Tibial nerve (tissue), 4 donors: ENCODE results near the gene BCL2L15. TPM values are rescaled to one million over a fixed set of nuclear protein-coding genes. Genes with fewer than 3 reads are reported as not detected.

Source experiments
- DNase-seq, 2 donors: peaks; one replicate each; pipeline ENCODE4 v3.0.0-alpha.2; 2019; ENCODE audit warnings: low spot score in 2 of 2
- H3K27ac ChIP-seq, 4 donors: fragments of 200-600 bp; sonication (generic) in 3 of 4; one replicate each; pipeline ENCODE4 v1.5.1; 2017 to 2019; ENCODE audit warnings: mild to moderate bottlenecking in 1 of 4
- H3K27me3 ChIP-seq, 2 donors: fragments of 200-600 bp; sonication (generic) in 1 of 2; one replicate each; pipeline versions ENCODE4 v1.5.1 to v1.6.0; 2017 to 2019
- H3K36me3 ChIP-seq, 3 donors: fragments of 200-600 bp; sonication (generic); one replicate each; pipeline ENCODE4 v1.5.1; 2018 to 2019
- H3K4me1 ChIP-seq, 4 donors: fragments of 200-600 bp; sonication (generic) in 3 of 4; one replicate each; pipeline ENCODE4 v1.5.1; 2017 to 2019
- H3K4me3 ChIP-seq, 4 donors: fragments of 200-600 bp; sonication (generic) in 3 of 4; one replicate each; pipeline ENCODE4 v1.5.1; 2017 to 2019; ENCODE audit warnings: mild to moderate bottlenecking in 1 of 4, moderate library complexity in 1 of 4
- H3K9me3 ChIP-seq, 4 donors: fragments of 200-600 bp; sonication (generic) in 3 of 4; one replicate each; pipeline ENCODE4 v1.5.1; 2017 to 2019
- EP300 ChIP-seq, 2 donors: sonication (generic); formaldehyde crosslinking; IDR thresholded peaks; one replicate each; pipeline ENCODE4 v1.6.1; 2017; ENCODE audit warnings: antibody characterized with exemption in 2 of 2, mild to moderate bottlenecking in 1 of 2
- POLR2A ChIP-seq, 2 donors: fragments of 450-650 bp; IDR thresholded peaks; one replicate each; pipeline ENCODE4 v1.6.1; 2017; ENCODE audit warnings: antibody characterized with exemption in 2 of 2, mild to moderate bottlenecking in 2 of 2, moderate library complexity in 2 of 2
- WGBS, 2 donors: methylation state at CpG; one replicate each; pipeline ENCODE4 v1.1.5; 2018; 5-methylcytosine and 5-hydroxymethylcytosine counted together
- total RNA-seq, 4 donors: library from RNA; depleted of rRNA; stranded (reverse); fragments of >200 nt; gene quantifications; one replicate each; pipeline ENCODE4 v1.1.0, GENCODE V29; 2016
- TF ChIP-seq, protein P1 (sequence below), 5 experiments: fragments of 200-600 bp in 3 of 5; fragments of 450-650 bp in 2 of 5; sonication (generic) in 3 of 5; IDR thresholded peaks; one replicate each; pipeline ENCODE4 v1.5.1; 2016 to 2019; ENCODE audit warnings: antibody characterized with exemption in 5 of 5, mild to moderate bottlenecking in 3 of 5, moderate library complexity in 2 of 5

BCL2L15 gene
- total RNA-seq, 4 donors from 2014 or later, result 0.22 to 0.63 (median 0.35) TPM

DNA sequence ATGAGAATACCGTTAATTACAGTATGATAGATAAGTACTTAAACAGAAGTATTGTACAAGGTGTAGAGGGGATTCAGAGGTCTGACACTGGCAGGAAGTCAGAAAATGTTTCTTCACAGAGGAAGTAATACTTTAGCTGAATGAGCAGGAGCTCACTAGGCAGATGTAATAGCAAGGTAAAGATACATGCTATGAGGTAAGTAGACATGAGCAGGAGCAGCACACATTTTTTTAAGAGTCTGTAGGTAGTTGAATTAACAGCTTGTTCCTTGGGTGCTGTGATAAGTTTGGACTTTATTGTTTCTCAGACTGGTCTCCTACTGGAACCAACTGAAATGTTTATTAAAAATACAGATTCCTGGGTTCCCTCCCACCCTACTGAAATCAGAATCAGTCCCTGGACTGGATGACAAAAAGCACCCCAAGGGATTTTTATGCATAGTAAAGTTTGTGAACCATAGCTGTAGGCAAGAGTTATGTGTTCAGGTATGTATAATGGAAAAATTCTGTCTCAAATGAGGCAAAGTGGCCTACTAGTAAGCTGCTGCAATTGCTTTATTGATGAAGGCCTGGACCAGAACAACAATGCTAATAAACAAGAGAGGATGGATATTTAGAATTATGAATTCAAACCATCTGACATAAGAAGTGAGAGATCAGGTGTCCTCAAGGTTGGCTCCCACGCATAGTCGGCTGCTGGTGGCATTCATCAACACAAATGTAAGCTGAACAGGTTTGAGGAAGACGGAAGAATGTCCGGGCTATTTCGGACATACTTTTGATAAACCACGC is 16.3 kb upstream of the BCL2L15 start:
- Histone ChIP-seq H3K36me3 (peaks cover 0 to 52% (median 0%) of the 10 kb centered on the region in 3 donors), H3K4me1 (peaks cover 0 to 35% (median 16%) of the 10 kb centered on the region in 4 donors), H3K27ac (peak overlapping the region; percentile 91 to 93 (median 92)), H3K9me3 (no peaks in the 10 kb centered on the region), H3K4me3 (peak overlapping the region; percentile 77 to 81 (median 78)), H3K27me3 (no peaks in the 10 kb centered on the region)
- DNase-seq, result no peak
- TF ChIP-seq, protein P1, sequence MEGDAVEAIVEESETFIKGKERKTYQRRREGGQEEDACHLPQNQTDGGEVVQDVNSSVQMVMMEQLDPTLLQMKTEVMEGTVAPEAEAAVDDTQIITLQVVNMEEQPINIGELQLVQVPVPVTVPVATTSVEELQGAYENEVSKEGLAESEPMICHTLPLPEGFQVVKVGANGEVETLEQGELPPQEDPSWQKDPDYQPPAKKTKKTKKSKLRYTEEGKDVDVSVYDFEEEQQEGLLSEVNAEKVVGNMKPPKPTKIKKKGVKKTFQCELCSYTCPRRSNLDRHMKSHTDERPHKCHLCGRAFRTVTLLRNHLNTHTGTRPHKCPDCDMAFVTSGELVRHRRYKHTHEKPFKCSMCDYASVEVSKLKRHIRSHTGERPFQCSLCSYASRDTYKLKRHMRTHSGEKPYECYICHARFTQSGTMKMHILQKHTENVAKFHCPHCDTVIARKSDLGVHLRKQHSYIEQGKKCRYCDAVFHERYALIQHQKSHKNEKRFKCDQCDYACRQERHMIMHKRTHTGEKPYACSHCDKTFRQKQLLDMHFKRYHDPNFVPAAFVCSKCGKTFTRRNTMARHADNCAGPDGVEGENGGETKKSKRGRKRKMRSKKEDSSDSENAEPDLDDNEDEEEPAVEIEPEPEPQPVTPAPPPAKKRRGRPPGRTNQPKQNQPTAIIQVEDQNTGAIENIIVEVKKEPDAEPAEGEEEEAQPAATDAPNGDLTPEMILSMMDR (IDR thresholded peaks at IDR 0.05), result no peak
- TF ChIP-seq EP300 (IDR thresholded peaks at IDR 0.05) (no peak), POLR2A (IDR thresholded peaks at IDR 0.05) (no peak)
- 25 to 26% methylated on average over 7 of the region's 7 CpGs for WGBS, 2 donors

DNA sequence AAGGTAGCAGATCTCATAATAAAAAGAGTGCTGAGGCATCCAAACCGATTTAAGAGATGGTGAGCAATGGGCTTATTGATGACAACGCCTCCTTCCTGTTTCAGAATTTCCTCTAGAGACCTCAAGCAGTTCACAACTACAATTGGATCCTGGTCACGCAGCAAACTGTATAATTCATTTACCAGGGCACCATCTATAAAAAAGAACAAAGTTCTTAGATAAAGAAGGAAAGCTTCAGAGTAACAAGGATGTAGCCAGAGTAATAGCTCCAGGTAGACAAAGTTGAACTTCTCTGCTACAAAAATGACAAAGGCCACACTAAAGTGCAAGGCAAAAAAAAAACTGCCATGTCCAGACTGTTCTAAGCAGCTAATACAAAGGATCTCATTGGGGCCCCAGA is 13.8 kb upstream of the BCL2L15 start:
- no peaks in the 10 kb centered on the region for H3K27me3 ChIP-seq
- 64 to 82% methylated on average over 3 of the region's 3 CpGs for WGBS, 2 donors

DNA sequence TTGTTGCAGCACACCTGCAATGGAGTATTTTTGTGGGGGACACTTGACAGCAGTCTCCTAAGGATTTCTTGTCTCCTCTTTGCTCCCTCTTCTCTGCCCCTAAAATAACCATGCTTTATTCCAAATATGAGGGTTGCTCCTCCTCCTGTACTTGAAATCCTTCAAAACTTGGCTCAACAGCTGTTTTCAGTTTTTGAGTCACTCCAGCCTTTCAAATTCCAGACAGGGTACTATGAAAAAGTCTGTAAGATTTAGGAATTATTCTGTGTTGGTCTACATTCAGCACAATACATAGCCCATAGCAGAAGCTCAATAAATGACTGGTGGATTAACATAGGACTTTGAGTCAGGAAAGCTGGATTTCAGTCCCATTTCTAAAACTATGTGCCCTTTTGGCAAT is 11.7 kb upstream of the BCL2L15 start:
- no peak for DNase-seq
- TF ChIP-seq, protein P1 (IDR thresholded peaks at IDR 0.05), result no peak
- TF ChIP-seq EP300 (IDR thresholded peaks at IDR 0.05), result no peak
- no peak for TF ChIP-seq POLR2A (IDR thresholded peaks at IDR 0.05)
- no peak overlapping the region for H3K4me3 ChIP-seq
- H3K36me3 ChIP-seq, result peaks cover 0 to 76% (median 12%) of the 10 kb centered on the region in 3 donors
- no peaks in the 10 kb centered on the region for H3K9me3 ChIP-seq
- H3K4me1 ChIP-seq, result peaks cover 0 to 12% (median 10%) of the 10 kb centered on the region in 4 donors
- H3K27me3 ChIP-seq, result no peaks in the 10 kb centered on the region
- H3K27ac ChIP-seq, result no peak overlapping the region

More for the DNA sequence above, 13.8 kb upstream of the BCL2L15 start:
- peaks cover 0 to 20% (median 15%) of the 10 kb centered on the region in 4 donors for H3K4me1 ChIP-seq
- H3K27ac ChIP-seq, result no peak overlapping the region
- no peaks in the 10 kb centered on the region for H3K9me3 ChIP-seq
- H3K36me3 ChIP-seq, result peaks cover 0 to 60% (median 6%) of the 10 kb centered on the region in 3 donors
- no peak overlapping the region for H3K4me3 ChIP-seq
- DNase-seq, result no peak
- TF ChIP-seq EP300 (IDR thresholded peaks at IDR 0.05) (no peak), POLR2A (IDR thresholded peaks at IDR 0.05) (no peak)
- TF ChIP-seq, protein P1 (IDR thresholded peaks at IDR 0.05), result no peak

DNA sequence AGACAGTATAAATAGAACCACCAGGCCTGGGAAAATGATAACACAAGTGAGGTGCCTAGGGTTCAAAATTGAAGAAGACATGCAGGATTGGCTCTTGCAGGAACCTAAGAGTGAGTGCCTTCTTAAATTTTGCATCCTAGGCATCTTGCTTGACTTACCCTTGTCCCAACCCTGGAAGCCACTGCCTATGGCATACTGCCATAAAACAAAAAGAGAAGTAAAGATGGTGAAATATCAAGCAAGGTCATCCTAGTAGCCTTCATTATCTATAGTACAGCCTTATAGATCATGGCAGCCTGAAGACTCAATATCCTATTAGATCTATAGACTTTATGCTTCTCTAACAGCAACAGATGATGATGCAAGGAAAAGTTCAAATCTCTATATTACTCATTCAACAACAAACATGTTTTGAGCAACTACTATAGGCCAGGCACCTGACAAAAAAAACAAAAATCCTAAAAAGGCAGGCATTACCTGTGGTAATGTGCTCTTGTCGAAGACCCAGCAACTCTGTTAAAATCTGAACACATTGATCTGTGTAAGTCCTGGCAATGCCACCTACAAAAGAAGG is 10.9 kb upstream of the BCL2L15 start:
- no peak for DNase-seq
- H3K27me3 ChIP-seq, result no peaks in the 10 kb centered on the region
- H3K36me3 ChIP-seq, result peaks cover 0 to 81% (median 12%) of the 10 kb centered on the region in 3 donors
- H3K9me3 ChIP-seq, result no peaks in the 10 kb centered on the region
- H3K27ac ChIP-seq, result no peak overlapping the region
- peaks cover 0 to 4% (median 2%) of the 10 kb centered on the region in 4 donors for H3K4me1 ChIP-seq
- H3K4me3 ChIP-seq, result no peak overlapping the region
- 86 to 96% methylated on average over 1 of the region's 1 CpG for WGBS, 2 donors
- TF ChIP-seq POLR2A (IDR thresholded peaks at IDR 0.05) (no peak), EP300 (IDR thresholded peaks at IDR 0.05) (no peak)
- TF ChIP-seq, protein P1 (IDR thresholded peaks at IDR 0.05), result no peak

DNA sequence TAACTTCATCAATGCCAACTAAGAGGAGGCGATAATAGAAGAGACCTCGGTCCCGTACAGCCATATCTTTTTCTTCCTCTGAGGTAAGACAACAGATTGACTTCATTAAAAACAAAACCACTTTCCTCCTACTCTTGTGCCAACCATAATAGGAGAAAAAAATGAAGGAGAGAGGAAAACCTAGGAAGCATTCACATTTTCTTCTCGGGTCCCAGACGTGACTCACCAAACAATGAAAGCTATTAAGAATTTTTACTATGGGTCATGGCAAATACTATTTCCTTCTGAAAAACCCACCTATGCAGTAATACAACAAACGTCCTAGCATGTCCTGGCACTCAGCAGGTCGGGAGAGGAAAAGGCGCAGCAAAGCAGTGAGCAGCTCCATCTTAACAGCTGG is 8.6 kb upstream of the BCL2L15 start:
- DNase-seq, result no peak
- 79% methylated on average over 8 of the region's 8 CpGs for WGBS, 2 donors
- Histone ChIP-seq H3K4me1 (no peaks in the 10 kb centered on the region), H3K27me3 (no peaks in the 10 kb centered on the region), H3K36me3 (peaks cover 0 to 67% (median 12%) of the 10 kb centered on the region in 3 donors), H3K9me3 (no peaks in the 10 kb centered on the region), H3K27ac (no peak overlapping the region), H3K4me3 (no peak overlapping the region)
- TF ChIP-seq, protein P1 (IDR thresholded peaks at IDR 0.05), result no peak
- no peak for TF ChIP-seq POLR2A (IDR thresholded peaks at IDR 0.05)
- no peak for TF ChIP-seq EP300 (IDR thresholded peaks at IDR 0.05)
